Trophoblast cell (in vitro differentiated cells and primary cell): ENCODE measurements around the gene ATP6V1A.

Source experiments
- DNase-seq, 2 donors: peaks; one replicate each; pipeline ENCODE4 v3.0.0-alpha.2; 2016
- H2AFZ ChIP-seq: 2 replicates; pipeline ENCODE4 v1.6.1; 2013; ENCODE audit warnings: low read length, moderate library complexity, mild to moderate bottlenecking; ENCODE audit not compliant: insufficient read depth, poor library complexity
- H2AK5ac ChIP-seq: 2 replicates; pipeline ENCODE4 v1.6.1; 2013; ENCODE audit warnings: mild to moderate bottlenecking, low read length
- H2BK120ac ChIP-seq: 2 replicates; pipeline ENCODE4 v1.6.1; 2013; ENCODE audit warnings: low read length, mild to moderate bottlenecking, moderate library complexity; ENCODE audit not compliant: insufficient read depth, poor library complexity
- H2BK12ac ChIP-seq: 2 replicates; pipeline ENCODE4 v1.6.1; 2013; ENCODE audit warnings: mild to moderate bottlenecking, low read length, moderate library complexity
- H2BK5ac ChIP-seq: 2 replicates; pipeline ENCODE4 v1.6.1; 2013; ENCODE audit warnings: low read length, low read depth, moderate library complexity, mild to moderate bottlenecking; ENCODE audit not compliant: poor library complexity
- H3K14ac ChIP-seq: 2 replicates; pipeline ENCODE4 v1.6.1; 2013; ENCODE audit warnings: mild to moderate bottlenecking, low read length
- H3K18ac ChIP-seq: 2 replicates; pipeline ENCODE4 v1.6.1; 2013; ENCODE audit warnings: mild to moderate bottlenecking, low read length
- H3K23ac ChIP-seq: 2 replicates; pipeline ENCODE4 v1.6.1; 2013; ENCODE audit warnings: low read length
- H3K27ac ChIP-seq: 2 replicates; pipeline ENCODE4 v1.5.1; 2013; ENCODE audit warnings: low read depth, mild to moderate bottlenecking, inconsistent platforms, low read length, moderate library complexity
- H3K27me3 ChIP-seq: 2 replicates; pipeline ENCODE4 v1.6.1; 2013; ENCODE audit warnings: inconsistent platforms, mild to moderate bottlenecking, low read length, moderate library complexity; ENCODE audit not compliant: insufficient read depth
- H3K36me3 ChIP-seq, 2 experiments: 1 replicate in 1 of 2; 2 replicates in 1 of 2; pipeline ENCODE4 v1.6.1; 2013; ENCODE audit warnings: low read length in 2 of 2, mild to moderate bottlenecking in 2 of 2, moderate library complexity in 1 of 2; ENCODE audit not compliant: insufficient read depth in 2 of 2, control insufficient read depth in 1 of 2
- H3K4ac ChIP-seq: 2 replicates; pipeline ENCODE4 v1.6.1; 2013; ENCODE audit warnings: low read depth, mild to moderate bottlenecking, low read length, moderate library complexity
- H3K4me1 ChIP-seq, 2 experiments: 1 replicate in 1 of 2; 2 replicates in 1 of 2; pipeline ENCODE4 v1.6.1; 2013; ENCODE audit warnings: low read length in 2 of 2, mild to moderate bottlenecking in 2 of 2, moderate library complexity in 1 of 2; ENCODE audit not compliant: insufficient read depth in 2 of 2, control insufficient read depth in 1 of 2
- H3K4me2 ChIP-seq: 2 replicates; pipeline ENCODE4 v1.6.1; 2013; ENCODE audit warnings: inconsistent platforms, mild to moderate bottlenecking, low read length, moderate library complexity
- H3K4me3 ChIP-seq: 2 replicates; pipeline ENCODE4 v1.5.1; 2013; ENCODE audit warnings: mild to moderate bottlenecking, low read depth, low read length, inconsistent platforms
- H3K79me1 ChIP-seq: one replicate; pipeline ENCODE4 v1.6.1; 2013; ENCODE audit warnings: low read length
- H3K79me2 ChIP-seq: 2 replicates; pipeline ENCODE4 v1.6.1; 2013; ENCODE audit warnings: low read length, mild to moderate bottlenecking; ENCODE audit not compliant: control insufficient read depth, insufficient read depth, poor library complexity
- H3K9ac ChIP-seq: 2 replicates; pipeline ENCODE4 v1.6.1; 2013; ENCODE audit warnings: mild to moderate bottlenecking, low read length
- H3K9me3 ChIP-seq: 2 replicates; pipeline ENCODE4 v1.6.1; 2013; ENCODE audit warnings: low read depth, mild to moderate bottlenecking, control low read depth, inconsistent platforms, low read length; ENCODE audit not compliant: insufficient read depth
- H4K12ac ChIP-seq: 2 replicates; pipeline ENCODE4 v1.6.1; 2013; ENCODE audit warnings: low read depth, mild to moderate bottlenecking, low read length, moderate library complexity
- H4K8ac ChIP-seq: 2 replicates; pipeline ENCODE4 v1.6.1; 2013; ENCODE audit warnings: low read depth, mild to moderate bottlenecking, low read length, moderate library complexity
- H4K91ac ChIP-seq: one replicate; pipeline ENCODE4 v1.6.1; 2013; ENCODE audit warnings: low read depth, mild to moderate bottlenecking, low read length, moderate library complexity
- WGBS: extraction: QIAGEN DNeasy Blood & Tissue Kit; methylation state at CpG from one replicate; pipeline ENCODE4 v1.1.7; 2013; ENCODE audit warnings: missing lambda C conversion rate; ENCODE audit not compliant: insufficient read length, insufficient coverage; ENCODE audit errors: extremely low coverage; 5-methylcytosine and 5-hydroxymethylcytosine counted together

ATP6V1A gene

GRCh38 chr3:113795693-113796092, 48.9 kb downstream of the ATP6V1A start:
- Histone ChIP-seq H3K23ac (no peak overlapping the region), H3K4me2 (no peak overlapping the region), H4K91ac (no peak overlapping the region), H4K8ac (no peak overlapping the region), H3K9me3 (no peaks in the 10 kb centered on the region), H3K27ac (no peak overlapping the region), H2BK12ac (no peak overlapping the region), H3K4me1 (no peaks in the 10 kb centered on the region), H3K79me1 (no peaks in the 10 kb centered on the region), H3K79me2 (no peaks in the 10 kb centered on the region), H2BK120ac (no peak overlapping the region), H3K27me3 (no peaks in the 10 kb centered on the region), H3K4me3 (no peak overlapping the region), H3K9ac (no peak overlapping the region), H4K12ac (no peak overlapping the region), H3K4ac (no peak overlapping the region), H2AK5ac (no peak overlapping the region), H2BK5ac (no peak overlapping the region), H3K36me3 (peaks cover 8 to 15% of the 10 kb centered on the region in 2 experiments), H3K18ac (no peak overlapping the region), H3K14ac (no peak overlapping the region), H2AFZ (no peak overlapping the region)
- no CpG with 5 or more reads among the region's 4 CpGs for WGBS
- DNase-seq: no peak

DNA sequence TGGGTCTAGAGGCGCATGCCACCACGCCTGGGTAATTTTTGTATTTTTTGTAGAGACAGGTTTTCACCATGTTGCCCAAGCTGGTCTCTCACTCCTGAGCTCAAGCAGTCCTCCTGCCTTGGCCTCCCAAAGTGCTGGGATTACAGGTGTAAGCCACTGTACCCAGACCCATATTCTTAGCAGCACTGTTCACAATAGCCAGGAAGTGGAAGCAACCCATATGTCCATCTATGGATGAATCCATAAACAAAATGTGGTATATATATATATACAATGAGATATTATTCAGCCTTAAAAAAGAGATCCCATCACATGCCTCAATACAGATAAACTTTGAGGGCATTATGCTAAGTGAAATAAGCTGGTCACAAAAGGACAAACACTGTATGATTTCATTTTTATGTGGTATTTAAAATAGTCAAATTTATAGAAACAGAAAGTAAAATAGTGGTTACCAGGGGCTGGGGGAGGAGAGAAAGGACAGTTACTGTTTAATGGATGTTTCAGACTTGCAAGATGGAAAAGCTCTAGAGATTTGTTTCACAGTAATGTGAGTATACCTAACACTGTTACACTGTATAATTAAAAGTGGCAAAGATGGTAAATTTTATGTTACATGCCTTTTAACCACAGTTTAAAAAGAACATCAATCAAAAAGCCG, 56.1 kb downstream of the ATP6V1A start:
- no peak overlapping the region for H4K8ac ChIP-seq
- H3K27me3 ChIP-seq: no peaks in the 10 kb centered on the region
- no peak overlapping the region for H3K27ac ChIP-seq
- H2AFZ ChIP-seq: no peak overlapping the region
- no peak overlapping the region for H3K9ac ChIP-seq
- no peaks in the 10 kb centered on the region for H3K4me1 ChIP-seq
- no peak overlapping the region for H2BK5ac ChIP-seq
- DNase-seq: no peak
- H4K12ac ChIP-seq: no peak overlapping the region
- H3K79me1 ChIP-seq: no peaks in the 10 kb centered on the region
- H3K9me3 ChIP-seq: no peaks in the 10 kb centered on the region
- no peak overlapping the region for H3K18ac ChIP-seq
- no peak overlapping the region for H3K4me3 ChIP-seq
- H3K4ac ChIP-seq: no peak overlapping the region
- H2BK12ac ChIP-seq: no peak overlapping the region
- H3K23ac ChIP-seq: no peak overlapping the region
- no peaks in the 10 kb centered on the region for H3K79me2 ChIP-seq
- no peak overlapping the region for H2AK5ac ChIP-seq
- no peak overlapping the region for H3K14ac ChIP-seq
- no peak overlapping the region for H2BK120ac ChIP-seq
- no CpG with 5 or more reads among the region's 3 CpGs for WGBS
- H3K4me2 ChIP-seq: no peak overlapping the region
- H4K91ac ChIP-seq: no peak overlapping the region
- H3K36me3 ChIP-seq: peaks cover 13% of the 10 kb centered on the region in 2 experiments

GRCh38 chr3:113804661-113805060, 57.8 kb downstream of the ATP6V1A start:
- Histone ChIP-seq H3K4ac (no peak overlapping the region), H3K4me1 (no peaks in the 10 kb centered on the region), H2AK5ac (no peak overlapping the region), H4K12ac (no peak overlapping the region), H2BK120ac (no peak overlapping the region), H3K79me2 (no peaks in the 10 kb centered on the region), H2BK5ac (no peak overlapping the region), H3K9ac (no peak overlapping the region), H4K8ac (no peak overlapping the region), H3K27me3 (no peaks in the 10 kb centered on the region), H3K23ac (no peak overlapping the region), H3K4me2 (no peak overlapping the region), H3K9me3 (no peaks in the 10 kb centered on the region), H3K4me3 (no peak overlapping the region), H2AFZ (no peak overlapping the region), H3K36me3 (peaks cover 13% of the 10 kb centered on the region in 2 experiments), H3K18ac (no peak overlapping the region), H3K79me1 (no peaks in the 10 kb centered on the region), H3K14ac (no peak overlapping the region), H4K91ac (no peak overlapping the region), H3K27ac (no peak overlapping the region), H2BK12ac (no peak overlapping the region)
- no CpG with 5 or more reads among the region's 4 CpGs for WGBS
- DNase-seq: no peak

DNA sequence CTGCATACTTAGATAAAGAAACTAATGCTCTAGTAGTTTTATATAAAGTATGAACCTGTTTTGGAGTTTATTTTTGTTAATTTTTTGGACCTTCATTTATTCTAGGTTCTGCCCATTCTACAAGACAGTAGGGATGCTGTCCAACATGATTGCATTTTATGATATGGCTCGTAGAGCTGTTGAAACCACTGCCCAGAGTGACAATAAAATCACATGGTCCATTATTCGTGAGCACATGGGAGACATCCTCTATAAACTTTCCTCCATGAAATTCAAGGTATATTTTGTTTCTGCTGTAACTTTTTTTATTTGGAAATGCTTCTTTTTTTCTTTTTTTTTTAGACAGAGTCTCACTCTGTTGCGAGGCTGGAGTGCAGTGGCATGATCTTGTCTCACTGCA, 58.4 kb downstream of the ATP6V1A start:
- no peak overlapping the region for H3K18ac ChIP-seq
- no CpG with 5 or more reads among the region's 3 CpGs for WGBS
- H3K9me3 ChIP-seq: no peaks in the 10 kb centered on the region

More for the DNA sequence above, 58.4 kb downstream of the ATP6V1A start:
- H3K9ac ChIP-seq: no peak overlapping the region
- no peak overlapping the region for H4K8ac ChIP-seq
- H4K12ac ChIP-seq: no peak overlapping the region
- H3K36me3 ChIP-seq: peaks cover 13% of the 10 kb centered on the region in 2 experiments
- H3K79me1 ChIP-seq: no peaks in the 10 kb centered on the region
- H3K27me3 ChIP-seq: no peaks in the 10 kb centered on the region
- no peak for DNase-seq
- H2BK5ac ChIP-seq: no peak overlapping the region
- H2BK120ac ChIP-seq: no peak overlapping the region
- no peak overlapping the region for H2AFZ ChIP-seq
- H3K4ac ChIP-seq: no peak overlapping the region
- H2AK5ac ChIP-seq: no peak overlapping the region
- no peak overlapping the region for H2BK12ac ChIP-seq
- no peak overlapping the region for H4K91ac ChIP-seq
- H3K79me2 ChIP-seq: no peaks in the 10 kb centered on the region
- no peak overlapping the region for H3K23ac ChIP-seq
- no peak overlapping the region for H3K27ac ChIP-seq
- H3K4me1 ChIP-seq: no peaks in the 10 kb centered on the region
- no peak overlapping the region for H3K14ac ChIP-seq
- no peak overlapping the region for H3K4me3 ChIP-seq
- H3K4me2 ChIP-seq: no peak overlapping the region
